GM12878 (cell line): Measurements from ENCODE around the gene CTNS. TPM values are rescaled to one million over a fixed set of nuclear protein-coding genes. Genes with fewer than 3 reads are reported as not detected.

ENCODE experiments used
- ASH2L ChIP-seq: fragments of 300-600, 200-600 bp; sonication (generic); IDR thresholded peaks from 2 replicates; pipeline ENCODE4 v1.6.1; 2017; ENCODE audit warnings: low read depth, mild to moderate bottlenecking, borderline replicate concordance
- ATF2 ChIP-seq: IDR thresholded peaks from 2 replicates; pipeline ENCODE4 v1.6.1; 2012; ENCODE audit warnings: low read length, inconsistent platforms
- CBX3 ChIP-seq: fragments of 200-600 bp; sonication (generic); IDR thresholded peaks from 2 replicates; pipeline ENCODE4 v1.6.1; 2016; ENCODE audit warnings: low read depth, borderline replicate concordance
- DPF2 ChIP-seq: fragments of 450-650 bp; IDR thresholded peaks from 2 replicates; pipeline ENCODE4 v1.6.1; 2017; ENCODE audit warnings: mild to moderate bottlenecking
- GABPA ChIP-seq: IDR thresholded peaks from 2 replicates; pipeline ENCODE4 v1.6.1; 2014; ENCODE audit warnings: antibody characterized with exemption, low read depth, mild to moderate bottlenecking, inconsistent platforms
- MYC ChIP-seq: IDR thresholded peaks from 2 replicates; pipeline ENCODE4 v1.6.1; 2011; ENCODE audit warnings: mild to moderate bottlenecking, low read length, moderate library complexity, inconsistent platforms; ENCODE audit not compliant: insufficient read depth, insufficient replicate concordance, insufficient read length, severe bottlenecking
- PAX8 ChIP-seq: fragments of 450-650 bp; IDR thresholded peaks from 2 replicates; pipeline ENCODE4 v1.6.1; 2017; ENCODE audit warnings: mild to moderate bottlenecking, moderate library complexity
- PBX3 ChIP-seq: IDR thresholded peaks from 2 replicates; pipeline ENCODE4 v1.6.1; 2011; ENCODE audit warnings: mild to moderate bottlenecking, low read depth, low read length, moderate library complexity; ENCODE audit not compliant: insufficient replicate concordance
- PRDM15 ChIP-seq: fragments of 450-650 bp; formaldehyde crosslinking; IDR thresholded peaks from 2 replicates; pipeline ENCODE4 v1.4.0; 2020; ENCODE audit warnings: mild to moderate bottlenecking, moderate library complexity
- SPI1 ChIP-seq: IDR thresholded peaks from 2 replicates; pipeline ENCODE4 v1.6.1; 2011; ENCODE audit warnings: low read depth, mild to moderate bottlenecking, low read length, moderate library complexity, borderline replicate concordance; ENCODE audit not compliant: insufficient read depth
- polyA plus RNA-seq, 11 experiments: library from polyadenylated mRNA; depleted of rRNA in 4 of 11; unstranded in 6 of 11; stranded (reverse) in 5 of 11; fragments of >200 nt; fragmentation: Nextera tagmentation in 4 of 11; fragmentation: Illumina TruSeq in 1 of 11; extraction: Ambion mirVana in 4 of 11; extraction: Trizol in 1 of 11; gene quantifications; 1 replicate in 1 of 11; 2 replicates in 10 of 11; pipeline versions ENCODE4 v1.2.1 to v1.2.3, GENCODE V29; 2011 to 2016; ENCODE audit warnings: inconsistent platforms in 2 of 11, missing spikeins in 2 of 11, low read depth in 1 of 11
- total RNA-seq, 4 experiments: library from RNA; depleted of rRNA in 3 of 4; stranded (reverse); fragments of >200 nt in 3 of 4; fragmentation: Illumina TruSeq in 1 of 4; extraction: Trizol in 1 of 4; gene quantifications; 2 replicates each; pipeline versions ENCODE4 v1.2.1 to v1.2.3, GENCODE V29; 2013 to 2021

Gene CTNS
- total and polyA plus RNA-seq, 10 of the 15 experiments (the other 5 are each of a cell fraction or from before 2014, with no cell fraction given) = 0.92 to 10.7 (median 6.4) TPM

GRCh38 chr17:3656353-3656752 lies 19.8 kb downstream of the CTNS start (continued):
- no peak for TF ChIP-seq SPI1
- no peak for TF ChIP-seq GABPA
- TF ChIP-seq MYC = no peak
- TF ChIP-seq ATF2 = no peak
- no peak for TF ChIP-seq DPF2
- no peak for TF ChIP-seq ASH2L
- TF ChIP-seq PAX8 = no peak
- no peak for TF ChIP-seq PBX3
- TF ChIP-seq PRDM15 (CRISPR knock-in tag) = no peak
- TF ChIP-seq CBX3 = no peak
